ENCODE measurements around the gene C1QL4.

DNA sequence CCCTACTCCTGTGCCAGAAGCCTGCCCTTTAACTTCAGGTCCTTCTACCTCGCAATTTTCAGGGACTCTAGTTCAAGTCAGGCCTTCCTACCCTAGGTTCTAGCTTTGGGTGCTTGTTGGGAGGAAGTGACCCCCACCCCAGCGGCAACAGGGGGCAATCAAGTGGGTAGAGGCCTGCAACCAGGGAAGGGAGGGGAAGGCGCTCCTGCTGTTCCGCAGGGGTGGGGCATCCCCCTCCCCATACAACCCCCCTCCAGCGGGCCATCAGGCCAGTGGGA is 42.2 kb downstream of the C1QL4 start:
- TF ChIP-seq CTCF (IDR thresholded peaks at IDR 0.05; ENCODE audit: low read length) = no peak
- no peak for TF ChIP-seq EZH2 (IDR thresholded peaks at IDR 0.05; ENCODE audit: borderline replicate concordance, low read length)

All from OCI-LY1 (cell line).